HPDE6-E6E7 (cell line): ENCODE data around the gene PCDH1.

Source experiments
- DNase-seq: peaks from one replicate; pipeline ENCODE4 v3.0.0; 2011; ENCODE audit warnings: missing footprints; ENCODE audit errors: extremely low spot score

Gene PCDH1

GRCh38 chr5:141808857-141809256 is 69.4 kb downstream of the PCDH1 start:
- no peak for DNase-seq

GRCh38 chr5:141807732-141808131 is 70.5 kb downstream of the PCDH1 start:
- no peak for DNase-seq

- DNase-seq: no peak
These were observed 70.9 kb downstream of the PCDH1 start for GRCh38 chr5:141807329-141807728.

GRCh38 chr5:141806626-141807025 is 71.6 kb downstream of the PCDH1 start:
- DNase-seq: no peak

GRCh38 chr5:141805874-141806595 is 72.2 kb downstream of the PCDH1 start:
- no peak for DNase-seq

GRCh38 chr5:141804475-141804874 is 73.7 kb downstream of the PCDH1 start:
- no peak for DNase-seq
